PC-3 (cell line): ENCODE measurements around the gene CDS1. TPM values are rescaled to one million over a fixed set of nuclear protein-coding genes. Genes with fewer than 3 reads are reported as not detected.

ENCODE experiments used
- ATAC-seq: fragments of 200-7000 bp; cut with Tn5 transposase; 2 replicates; pipeline ENCODE4 v1.9.1; 2020; ENCODE audit warnings: mild to moderate bottlenecking, moderate library complexity
- BruUV-seq: library from RNA; stranded (reverse); fragments of 400-500 nt; replicated peaks from 2 replicates; lab custom pipeline; 2021; lab: Mats Ljungman, UMichigan
- CTCF ChIA-PET: fragments of 300-600 bp; sonication (Branson Sonifier 250); formaldehyde crosslinking; loops from one replicate; lab custom pipeline; 2022; ENCODE audit warnings: antibody characterized with exemption; lab: Charles Lee
- POLR2A ChIA-PET: fragments of 300-600 bp; sonication (Branson Sonifier 250); formaldehyde crosslinking; loops from one replicate; lab custom pipeline; 2022; ENCODE audit warnings: antibody characterized with exemption; ENCODE audit not compliant: unreplicated experiment; lab: Charles Lee
- DNase-seq: peaks from one replicate; pipeline ENCODE4 v3.0.0-alpha.2; 2015
- H2AFZ ChIP-seq: fragments of 300-600 bp; sonication (generic); 2 replicates; pipeline ENCODE4 v1.6.0; 2016; ENCODE audit warnings: antibody characterized with exemption, low read length
- H3F3A ChIP-seq: fragments of 300-600 bp; sonication (generic); one replicate; pipeline ENCODE4 v1.6.0; 2017; ENCODE audit warnings: antibody characterized with exemption, low read length, control low read depth, mild to moderate bottlenecking; ENCODE audit not compliant: unreplicated experiment
- H3K27ac ChIP-seq: fragments of 300-600 bp; sonication (generic); 2 replicates; pipeline ENCODE4 v1.5.1; 2016; ENCODE audit warnings: mild to moderate bottlenecking, low read length
- H3K27me3 ChIP-seq: fragments of 300-600 bp; sonication (generic); 2 replicates; pipeline ENCODE4 v1.6.1; 2016; ENCODE audit warnings: low read length, mixed read lengths
- H3K36me3 ChIP-seq: fragments of 300-600 bp; sonication (generic); 2 replicates; pipeline ENCODE4 v1.6.1; 2016; ENCODE audit warnings: low read depth, mixed run types, low read length, mixed read lengths
- H3K4me1 ChIP-seq: fragments of 300-600 bp; sonication (generic); 2 replicates; pipeline ENCODE4 v1.5.1; 2016; ENCODE audit warnings: low read length; ENCODE audit not compliant: insufficient read depth
- H3K4me2 ChIP-seq: fragments of 300-600 bp; sonication (generic); 2 replicates; pipeline ENCODE4 v1.6.0; 2016; ENCODE audit warnings: low read length
- H3K4me3 ChIP-seq: fragments of 300-600 bp; sonication (generic); 2 replicates; pipeline ENCODE4 v1.5.1; 2016; ENCODE audit warnings: mild to moderate bottlenecking, low read length, mixed read lengths
- H3K79me2 ChIP-seq: fragments of 300-600 bp; sonication (generic); 2 replicates; pipeline ENCODE4 v1.6.1; 2017; ENCODE audit warnings: low read length, mixed read lengths
- H3K9ac ChIP-seq: fragments of 300-600 bp; sonication (generic); 2 replicates; pipeline ENCODE4 v1.6.0; 2016; ENCODE audit warnings: mild to moderate bottlenecking, low read length
- H3K9me2 ChIP-seq: fragments of 300-600 bp; sonication (generic); replicated peaks from 2 replicates; pipeline ENCODE4 v1.6.1; 2016; ENCODE audit warnings: mixed run types, low read length, mixed read lengths
- H3K9me3 ChIP-seq: fragments of 300-600 bp; sonication (generic); 2 replicates; pipeline ENCODE4 v1.6.1; 2016; ENCODE audit warnings: low read length, mixed read lengths
- H4K20me1 ChIP-seq: fragments of 300-600 bp; sonication (generic); 2 replicates; pipeline ENCODE4 v1.6.1; 2016; ENCODE audit warnings: low read length, mixed read lengths
- EZH2 ChIP-seq: fragments of 300-600 bp; sonication (generic); IDR thresholded peaks from one replicate; pipeline ENCODE4 v1.6.1; 2017; ENCODE audit warnings: antibody characterized with exemption, mild to moderate bottlenecking, low read length; ENCODE audit not compliant: unreplicated experiment
- EZH2phosphoT487 ChIP-seq: fragments of 300-600 bp; sonication (generic); IDR thresholded peaks from 2 replicates; pipeline ENCODE4 v1.6.1; 2018; ENCODE audit warnings: mild to moderate bottlenecking, antibody characterized with exemption, low read length, borderline replicate concordance
- intact Hi-C: fragments of 100-400 bp; cut with micrococcal nuclease; formaldehyde crosslinking; loops from 2 replicates; pipeline ENCODE4 v1.9.0; 2023
- total RNA-seq: library from RNA; depleted of rRNA; stranded (reverse); fragments of >200 nt; gene quantifications from 2 replicates; pipeline ENCODE4 v1.2.3, GENCODE V29; 2014
- TF ChIP-seq, protein P1 (sequence below): fragments of 300-600 bp; sonication (generic); conservative IDR thresholded peaks from 2 replicates; pipeline ENCODE4 v1.5.1; 2017; ENCODE audit warnings: antibody characterized with exemption, low read depth, mild to moderate bottlenecking, low read length

The CDS1 gene
- total RNA-seq, 1 experiment from 2014 or later: 10.4 TPM

DNA sequence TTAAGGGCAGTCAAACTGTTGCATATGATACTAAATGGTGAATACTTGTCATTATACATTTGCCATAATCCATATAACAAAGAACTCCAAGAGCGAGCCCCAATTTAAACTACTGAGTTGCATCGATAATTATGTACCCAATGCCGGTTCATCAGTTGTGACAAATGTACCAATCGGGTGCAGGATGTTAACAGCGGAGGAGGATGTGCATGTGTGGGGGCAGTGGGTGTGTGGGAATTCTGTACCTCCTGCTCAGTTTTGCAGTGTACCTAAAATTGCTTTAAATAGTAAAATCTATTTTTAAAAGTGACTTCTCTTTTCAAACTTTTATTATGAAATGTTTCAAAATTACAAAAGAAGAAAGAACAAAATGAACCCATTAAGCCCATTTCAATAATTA is 20.8 kb upstream of the CDS1 start:
- no peak for ATAC-seq
- no peak overlapping the region for H3K4me3 ChIP-seq
- no TSS peak for BruUV-seq
- no peaks in the 10 kb centered on the region for H3F3A ChIP-seq
- intact Hi-C loops: no loop called here
- TF ChIP-seq, protein P1, sequence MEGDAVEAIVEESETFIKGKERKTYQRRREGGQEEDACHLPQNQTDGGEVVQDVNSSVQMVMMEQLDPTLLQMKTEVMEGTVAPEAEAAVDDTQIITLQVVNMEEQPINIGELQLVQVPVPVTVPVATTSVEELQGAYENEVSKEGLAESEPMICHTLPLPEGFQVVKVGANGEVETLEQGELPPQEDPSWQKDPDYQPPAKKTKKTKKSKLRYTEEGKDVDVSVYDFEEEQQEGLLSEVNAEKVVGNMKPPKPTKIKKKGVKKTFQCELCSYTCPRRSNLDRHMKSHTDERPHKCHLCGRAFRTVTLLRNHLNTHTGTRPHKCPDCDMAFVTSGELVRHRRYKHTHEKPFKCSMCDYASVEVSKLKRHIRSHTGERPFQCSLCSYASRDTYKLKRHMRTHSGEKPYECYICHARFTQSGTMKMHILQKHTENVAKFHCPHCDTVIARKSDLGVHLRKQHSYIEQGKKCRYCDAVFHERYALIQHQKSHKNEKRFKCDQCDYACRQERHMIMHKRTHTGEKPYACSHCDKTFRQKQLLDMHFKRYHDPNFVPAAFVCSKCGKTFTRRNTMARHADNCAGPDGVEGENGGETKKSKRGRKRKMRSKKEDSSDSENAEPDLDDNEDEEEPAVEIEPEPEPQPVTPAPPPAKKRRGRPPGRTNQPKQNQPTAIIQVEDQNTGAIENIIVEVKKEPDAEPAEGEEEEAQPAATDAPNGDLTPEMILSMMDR: no peak
- TF ChIP-seq EZH2 (no peak), EZH2phosphoT487 (no peak)
- H3K9me3 ChIP-seq: no peaks in the 10 kb centered on the region
- ChIA-PET POLR2A (no interaction called here), CTCF (no interaction called here)
- no peak overlapping the region for H2AFZ ChIP-seq
- no peak for DNase-seq
- no peak overlapping the region for H3K27ac ChIP-seq
- H4K20me1 ChIP-seq: no peaks in the 10 kb centered on the region
- H3K79me2 ChIP-seq: no peaks in the 10 kb centered on the region
- H3K9me2 ChIP-seq: no peaks in the 10 kb centered on the region
- H3K4me2 ChIP-seq: no peak overlapping the region
- H3K9ac ChIP-seq: no peak overlapping the region
- H3K36me3 ChIP-seq: no peaks in the 10 kb centered on the region
- peaks cover 12% of the 10 kb centered on the region; the same call in 1 of the 2 replicates for H3K4me1 ChIP-seq
- no peaks in the 10 kb centered on the region for H3K27me3 ChIP-seq

DNA sequence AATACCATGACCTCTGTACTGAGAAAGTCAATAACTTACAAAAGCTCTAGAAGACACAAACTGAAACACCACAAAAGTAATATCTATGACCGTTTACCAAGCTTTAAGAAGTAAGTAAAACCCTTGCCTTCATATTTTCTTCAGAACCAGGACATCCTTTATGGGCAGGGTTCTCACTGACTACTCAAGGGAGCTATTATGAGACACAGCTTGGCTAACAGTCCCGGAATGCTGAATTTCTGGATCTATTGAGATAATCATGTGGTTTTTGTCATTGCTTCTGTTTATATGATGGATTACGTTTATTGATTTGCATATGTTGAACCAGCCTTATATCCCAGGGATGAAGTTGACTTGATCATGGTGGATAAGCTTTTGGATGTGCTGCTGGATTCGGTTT is 19.9 kb upstream of the CDS1 start:
- no TSS peak for BruUV-seq
- Histone ChIP-seq H3K4me1 (peaks cover 12% of the 10 kb centered on the region; the same call in 1 of the 2 replicates), H3K4me3 (no peak overlapping the region), H3K9ac (no peak overlapping the region), H3F3A (no peaks in the 10 kb centered on the region), H3K27ac (no peak overlapping the region), H3K4me2 (peak overlapping the region; percentile 16; the same call in 1 of the 2 replicates), H2AFZ (no peak overlapping the region), H4K20me1 (no peaks in the 10 kb centered on the region), H3K27me3 (no peaks in the 10 kb centered on the region), H3K79me2 (no peaks in the 10 kb centered on the region), H3K9me3 (no peaks in the 10 kb centered on the region), H3K9me2 (no peaks in the 10 kb centered on the region), H3K36me3 (no peaks in the 10 kb centered on the region)
- TF ChIP-seq EZH2phosphoT487 (no peak), EZH2 (no peak)
- TF ChIP-seq, protein P1: no peak
- ChIA-PET POLR2A (interaction anchor here (0.5 kb wide), 1 partner anchor 673 kb away, joined by 5 read pairs; no protein-coding TSS in a partner anchor), CTCF (no interaction called here)
- no peak for ATAC-seq
- DNase-seq: peak; percentile 65
- intact Hi-C loops: no loop called here

DNA sequence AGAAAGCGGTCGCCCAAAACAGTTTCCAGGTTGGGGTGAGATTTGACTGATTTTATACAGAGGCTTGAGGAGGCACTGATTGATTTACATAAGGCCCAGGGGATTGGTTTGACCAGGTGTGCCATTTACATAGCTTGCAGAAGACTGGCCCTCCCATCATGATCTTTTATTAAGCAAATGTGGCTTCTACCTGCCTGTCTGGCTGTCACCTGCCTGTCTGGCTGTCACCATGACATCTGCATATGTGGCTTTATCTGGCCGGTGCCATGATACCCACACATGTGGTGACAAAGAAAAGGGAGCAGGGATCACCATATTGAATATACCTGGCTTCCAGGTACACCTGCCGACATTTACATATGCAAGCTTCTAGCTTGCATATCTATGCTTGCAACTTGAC is 17.0 kb upstream of the CDS1 start:
- H3K9me2 ChIP-seq: no peaks in the 10 kb centered on the region
- H3K9me3 ChIP-seq: no peaks in the 10 kb centered on the region
- no peak overlapping the region for H2AFZ ChIP-seq
- TF ChIP-seq EZH2 (no peak), EZH2phosphoT487 (no peak)
- ChIA-PET CTCF (no interaction called here), POLR2A (no interaction called here)
- no peak overlapping the region for H3K4me3 ChIP-seq
- no peaks in the 10 kb centered on the region for H3K27me3 ChIP-seq
- intact Hi-C loops: no loop called here
- no peak overlapping the region for H3K27ac ChIP-seq
- peaks cover 12% of the 10 kb centered on the region; the same call in 1 of the 2 replicates for H3K4me1 ChIP-seq
- BruUV-seq: no TSS peak
- ATAC-seq: no peak
- DNase-seq: no peak
- no peaks in the 10 kb centered on the region for H3K79me2 ChIP-seq
- no peak overlapping the region for H3K9ac ChIP-seq
- H3K4me2 ChIP-seq: no peak overlapping the region
- no peaks in the 10 kb centered on the region for H3F3A ChIP-seq
- H4K20me1 ChIP-seq: no peaks in the 10 kb centered on the region
- no peaks in the 10 kb centered on the region for H3K36me3 ChIP-seq
